Gastrocnemius medialis (tissue), 4 donors: ENCODE measurements around the gene PYGB. TPM values are rescaled to one million over a fixed set of nuclear protein-coding genes. Genes with fewer than 3 reads are reported as not detected.

ENCODE experiments used
- ATAC-seq, 2 donors: fragments of 150-250 bp; one replicate each; pipeline ENCODE4 v1.9.1; 2016
- DNase-seq, 2 donors: peaks; one replicate each; pipeline ENCODE4 v3.0.0-alpha.2; 2019
- H3K27ac ChIP-seq, 4 donors: fragments of 200-600 bp; sonication (generic); 1 replicate in 1 of 4; 2 replicates in 3 of 4; pipeline ENCODE4 v1.5.1; 2016 to 2018; ENCODE audit warnings: mild to moderate bottlenecking in 2 of 4, moderate library complexity in 1 of 4
- H3K27me3 ChIP-seq, 3 donors: fragments of 200-600 bp; sonication (generic) in 2 of 3; 1 replicate in 1 of 3; 2 replicates in 2 of 3; pipeline versions ENCODE4 v1.5.1 to v1.6.0; 2016 to 2019; ENCODE audit warnings: mild to moderate bottlenecking in 1 of 3, moderate library complexity in 1 of 3
- H3K36me3 ChIP-seq, 2 donors: fragments of 200-600 bp; sonication (generic) in 1 of 2; one replicate each; pipeline ENCODE4 v1.5.1; 2017 to 2018
- H3K4me1 ChIP-seq, 2 donors: fragments of 200-600 bp; sonication (generic) in 1 of 2; one replicate each; pipeline ENCODE4 v1.5.1; 2016 to 2017; ENCODE audit warnings: mild to moderate bottlenecking in 2 of 2
- H3K4me3 ChIP-seq, 4 donors: fragments of 200-600 bp; sonication (generic) in 3 of 4; 1 replicate in 1 of 4; 2 replicates in 3 of 4; pipeline ENCODE4 v1.5.1; 2016 to 2019; ENCODE audit warnings: mild to moderate bottlenecking in 2 of 4
- H3K9me3 ChIP-seq, 3 donors: fragments of 200-600 bp; sonication (generic) in 2 of 3; 1 replicate in 1 of 3; 2 replicates in 2 of 3; pipeline ENCODE4 v1.5.1; 2016 to 2019
- CTCF ChIP-seq, 5 experiments: fragments of 450-650 bp in 3 of 5; fragments of 200-600 bp in 2 of 5; sonication (generic) in 2 of 5; IDR thresholded peaks in 4 of 5; conservative IDR thresholded peaks in 1 of 5; 1 replicate in 4 of 5; 2 replicates in 1 of 5; pipeline ENCODE4 v1.5.1; 2016 to 2019; ENCODE audit warnings: antibody characterized with exemption in 5 of 5, mild to moderate bottlenecking in 3 of 5, moderate library complexity in 3 of 5
- POLR2A ChIP-seq, 2 donors: fragments of 450-650 bp; IDR thresholded peaks; one replicate each; pipeline ENCODE4 v1.6.1; 2017; ENCODE audit warnings: antibody characterized with exemption in 2 of 2, mild to moderate bottlenecking in 2 of 2, moderate library complexity in 2 of 2
- in situ Hi-C, 4 donors: fragments of 200-750 bp; cut with MboI; loops; one replicate each; pipeline versions ENCODE4 v1.15.0 to v1.8.0; 2017; ENCODE audit warnings: low sequenced_read_pairs in 4 of 4
- intact Hi-C: fragments of 100-400 bp; cut with DNase I; formaldehyde crosslinking; loops from one replicate; pipeline ENCODE4 v1.15.1; 2023; ENCODE audit warnings: low total_unique reads
- total RNA-seq, 4 donors: library from RNA; depleted of rRNA; stranded (reverse); fragments of >200 nt; gene quantifications; one replicate each; pipeline versions ENCODE4 v1.1.0 to v1.2.3, GENCODE V29; 2016

The PYGB gene
- total RNA-seq, 4 donors from 2014 or later: 13.6 to 50.7 (median 27.0) TPM

- DNase-seq (no peak), ATAC-seq (no peak)
- in situ Hi-C loops (no loop called here), intact Hi-C loops (no loop called here)
- no peaks in the 10 kb centered on the region for H3K4me1 ChIP-seq
- TF ChIP-seq POLR2A (IDR thresholded peaks at IDR 0.05) (no peak), CTCF (IDR thresholded peaks at IDR 0.05 in 4 of 5, conservative IDR thresholded peaks at IDR 0.05 in 1 of 5) (no peak)
- H3K27ac ChIP-seq: no peak overlapping the region
- H3K36me3 ChIP-seq: no peaks in the 10 kb centered on the region
- no peaks in the 10 kb centered on the region for H3K27me3 ChIP-seq
- H3K9me3 ChIP-seq: no peaks in the 10 kb centered on the region
- no peak overlapping the region for H3K4me3 ChIP-seq
Measured at GRCh38 chr20:25318471-25319240, 70.8 kb downstream of the PYGB start.

GRCh38 chr20:25319241-25320034, 71.6 kb downstream of the PYGB start:
- in situ Hi-C loops: no loop called here
- ATAC-seq (no peak), DNase-seq (no peak)
- no peaks in the 10 kb centered on the region for H3K9me3 ChIP-seq
- no peaks in the 10 kb centered on the region for H3K36me3 ChIP-seq
- no peak overlapping the region for H3K27ac ChIP-seq
- intact Hi-C loops: no loop called here
- H3K4me1 ChIP-seq: no peaks in the 10 kb centered on the region
- no peaks in the 10 kb centered on the region for H3K27me3 ChIP-seq
- no peak for TF ChIP-seq CTCF (IDR thresholded peaks at IDR 0.05 in 4 of 5, conservative IDR thresholded peaks at IDR 0.05 in 1 of 5)
- TF ChIP-seq POLR2A (IDR thresholded peaks at IDR 0.05): no peak
- no peak overlapping the region for H3K4me3 ChIP-seq

GRCh38 chr20:25320035-25320800, 72.3 kb downstream of the PYGB start:
- H3K27me3 ChIP-seq: no peaks in the 10 kb centered on the region
- no peak for DNase-seq
- intact Hi-C loops: no loop called here

More at GRCh38 chr20:25320035-25320800, 72.3 kb downstream of the PYGB start:
- TF ChIP-seq POLR2A (IDR thresholded peaks at IDR 0.05): no peak
- no peak for TF ChIP-seq CTCF (IDR thresholded peaks at IDR 0.05 in 4 of 5, conservative IDR thresholded peaks at IDR 0.05 in 1 of 5)
- no peak overlapping the region for H3K4me3 ChIP-seq
- H3K36me3 ChIP-seq: no peaks in the 10 kb centered on the region
- no peaks in the 10 kb centered on the region for H3K4me1 ChIP-seq
- ATAC-seq: no peak
- H3K27ac ChIP-seq: no peak overlapping the region
- in situ Hi-C loops: no loop called here
- no peaks in the 10 kb centered on the region for H3K9me3 ChIP-seq
